ENCODE results near the gene ANKS1B.
A peak's percentile ranks its signal among the peaks of the same experiment; 100 is the strongest.
"Not testable (repeated sequence)": the region's sequence is repeated elsewhere in the genome, so short reads cannot be mapped to it uniquely, and the experiment has no call there.

The ANKS1B gene

DNA sequence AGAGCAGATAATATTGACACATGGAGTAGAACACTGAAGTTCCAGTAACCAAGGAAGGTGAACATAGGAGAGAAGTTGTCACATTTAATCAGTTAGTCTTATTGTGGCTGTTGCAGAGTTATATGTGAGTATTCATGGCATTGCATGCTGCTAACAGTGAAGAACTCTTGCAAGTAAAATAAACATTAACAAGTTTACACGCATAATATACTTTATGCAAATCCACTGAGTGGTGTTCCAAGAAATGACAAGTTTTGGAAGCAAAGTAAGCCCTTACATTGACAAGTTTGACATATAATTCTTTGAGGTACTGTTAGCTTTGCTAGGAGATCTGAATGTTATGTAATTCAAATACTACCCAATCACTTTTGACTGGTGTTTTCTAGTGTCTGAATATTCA is 125.6 kb downstream of the ANKS1B start:
- no peak for DNase-seq

DNA sequence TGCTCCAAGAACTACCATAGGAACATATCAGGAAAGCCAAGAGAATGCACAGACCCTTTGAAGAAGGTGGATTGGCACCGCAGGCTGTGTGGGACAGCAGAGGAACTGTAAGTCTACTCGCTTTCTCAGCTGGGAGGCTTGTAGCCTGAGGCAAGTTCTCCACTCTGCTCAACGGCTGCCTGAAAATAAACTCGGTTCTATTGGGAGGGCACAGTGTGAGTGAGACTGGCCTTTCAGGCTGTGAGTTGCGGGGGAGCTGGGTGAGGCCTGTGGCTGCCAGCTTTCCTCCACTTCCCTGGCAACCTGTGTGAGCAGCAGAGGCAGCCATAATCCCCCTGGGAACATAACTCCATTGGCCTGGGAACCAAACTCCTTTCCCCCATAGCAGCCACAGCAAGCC is 132.1 kb downstream of the ANKS1B start:
- DNase-seq = no peak

DNA sequence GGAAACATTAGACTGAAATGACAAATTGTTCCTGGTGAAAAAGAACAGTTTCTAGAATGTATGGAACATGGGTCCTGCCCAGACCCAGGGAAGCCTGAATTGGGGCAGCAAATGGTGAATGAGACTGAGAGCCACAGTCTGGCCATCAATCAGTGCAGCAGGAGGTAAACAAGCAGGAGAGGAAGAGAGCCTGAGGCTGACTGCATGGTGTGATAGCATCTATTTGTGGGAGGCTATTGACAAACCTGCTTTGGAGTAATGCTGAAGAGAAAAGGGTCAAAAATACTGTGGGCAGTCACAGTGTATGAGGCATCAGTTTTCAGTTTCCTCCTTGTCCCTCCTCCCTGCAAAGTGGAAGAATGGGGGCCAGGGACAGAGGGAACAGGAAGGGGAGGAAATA is 136.8 kb downstream of the ANKS1B start:
- DNase-seq = no peak

DNA sequence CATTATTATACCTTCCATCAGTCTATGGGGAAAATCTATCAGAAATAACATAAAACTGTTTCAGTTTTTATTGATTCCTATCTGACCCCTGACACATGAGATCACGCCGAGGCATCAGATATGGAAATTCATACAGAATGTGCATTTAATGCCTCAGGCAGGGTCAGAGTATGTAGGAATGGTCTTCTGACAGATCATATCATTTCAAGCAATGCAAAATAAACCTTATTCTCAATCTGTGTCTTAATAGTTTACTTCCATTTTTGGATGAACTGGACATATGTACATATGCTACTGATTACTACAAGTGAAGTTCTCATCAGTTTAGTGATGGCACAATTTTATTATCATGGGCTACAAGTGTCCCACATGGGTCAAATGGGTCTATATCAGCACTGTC is 150.0 kb downstream of the ANKS1B start:
- DNase-seq = no peak

DNA sequence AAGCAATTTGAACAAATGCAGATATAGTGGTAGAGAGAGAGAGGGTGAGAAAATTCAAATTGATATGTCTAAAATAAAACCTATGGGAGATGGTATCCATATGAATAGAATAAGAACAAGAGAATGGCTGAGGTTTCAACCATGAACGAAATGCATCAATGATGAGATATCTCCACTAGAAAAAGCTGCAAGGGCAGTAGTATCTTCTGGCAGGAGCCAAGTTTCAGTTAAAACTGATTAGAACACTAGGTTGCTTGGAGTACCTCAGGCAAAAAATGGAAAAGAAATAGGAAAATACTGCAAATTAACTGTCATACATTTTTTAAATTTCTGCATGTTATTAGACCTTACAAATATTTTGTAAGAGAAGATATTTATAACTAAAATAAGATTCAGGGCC is 151.3 kb downstream of the ANKS1B start:
- DNase-seq = peak; percentile 34

DNA sequence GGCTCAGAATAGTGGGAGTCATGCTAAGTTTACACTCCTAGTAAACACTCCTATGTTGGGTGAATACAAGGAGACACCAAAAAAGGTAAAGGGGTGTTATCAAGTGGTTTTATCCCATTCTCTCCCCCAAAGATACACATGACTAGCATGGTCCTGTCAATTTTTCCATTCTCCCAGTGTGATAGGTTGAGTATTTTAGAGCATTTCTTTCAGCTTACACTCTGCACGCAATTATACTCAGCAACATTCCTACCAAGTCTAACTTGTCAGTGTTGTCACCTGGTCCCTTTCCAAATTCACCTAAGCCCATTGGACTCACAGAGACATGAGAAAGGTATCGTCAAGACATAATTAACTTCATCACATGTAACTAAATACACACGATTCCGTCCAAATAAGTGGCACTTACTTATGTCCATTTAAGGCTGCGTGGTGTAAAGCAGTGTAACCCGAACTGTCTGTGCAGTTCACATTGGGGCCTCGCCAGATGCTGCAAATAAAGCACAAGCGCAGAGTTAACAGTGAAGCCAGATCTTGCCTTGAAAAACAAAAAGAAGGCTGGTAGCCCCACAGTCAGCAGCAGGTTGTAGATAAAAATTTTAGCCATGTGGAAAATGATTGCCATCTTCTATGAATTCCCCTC is 159.7 kb downstream of the ANKS1B start:
- peak; percentile 83 for DNase-seq

DNA sequence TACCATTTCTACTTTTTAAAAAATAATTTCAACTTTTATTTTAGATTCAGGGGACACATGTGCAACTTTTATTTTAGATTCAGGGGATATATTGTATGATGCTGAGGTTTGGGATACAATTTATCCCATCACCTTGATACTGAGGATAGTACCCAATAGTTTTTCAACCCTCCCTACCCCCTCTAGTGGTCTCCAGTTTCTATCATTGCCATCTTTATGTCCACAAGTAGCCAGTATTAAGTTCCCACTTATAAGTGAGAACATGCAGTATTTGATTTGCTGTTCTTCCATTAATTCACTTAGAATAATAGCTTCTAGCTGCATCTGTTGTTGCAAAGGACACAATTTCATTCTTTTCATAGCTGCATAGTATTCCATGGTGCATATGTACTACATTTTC is 162.5 kb downstream of the ANKS1B start:
- DNase-seq = no peak

DNA sequence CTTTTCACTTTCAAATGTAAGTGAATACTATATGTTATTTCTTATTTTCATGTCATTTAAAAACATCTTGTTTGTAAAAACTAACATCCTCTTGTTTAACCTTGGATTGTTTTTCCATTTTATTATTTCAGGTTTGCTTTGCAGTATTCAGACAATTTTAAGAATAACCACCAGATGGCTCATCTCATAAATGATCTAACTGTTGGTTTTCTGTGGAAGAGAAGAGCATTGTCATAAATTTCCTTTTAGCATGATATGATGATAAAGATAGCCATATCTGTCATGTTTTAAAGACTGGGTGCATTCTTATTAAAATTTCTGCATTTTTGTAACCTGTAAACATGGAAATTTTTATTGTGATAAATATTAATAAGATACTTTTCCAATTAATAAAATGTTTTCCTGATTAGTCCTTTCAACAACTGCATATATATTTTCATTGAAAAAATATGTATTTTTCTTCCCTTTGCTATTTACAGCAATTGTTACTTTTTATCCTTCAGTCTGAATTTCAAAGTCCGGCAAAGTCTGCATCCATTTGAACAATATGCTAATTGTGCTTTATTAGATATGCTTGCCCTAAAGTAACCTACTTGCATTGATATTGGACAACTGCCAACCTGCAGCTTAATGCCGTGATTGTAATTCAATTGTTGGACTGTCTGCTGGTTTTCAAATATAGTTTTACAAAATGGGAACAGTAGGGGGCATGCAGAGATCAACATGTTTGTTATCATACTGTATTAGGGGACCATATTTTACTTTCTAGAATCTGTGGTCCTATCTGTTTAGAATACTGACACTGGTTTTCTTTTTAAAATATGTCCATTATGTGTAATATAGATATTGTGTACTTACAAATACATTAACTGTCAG is 173.8 kb downstream of the ANKS1B start:
- peak; percentile 83 for DNase-seq

DNA sequence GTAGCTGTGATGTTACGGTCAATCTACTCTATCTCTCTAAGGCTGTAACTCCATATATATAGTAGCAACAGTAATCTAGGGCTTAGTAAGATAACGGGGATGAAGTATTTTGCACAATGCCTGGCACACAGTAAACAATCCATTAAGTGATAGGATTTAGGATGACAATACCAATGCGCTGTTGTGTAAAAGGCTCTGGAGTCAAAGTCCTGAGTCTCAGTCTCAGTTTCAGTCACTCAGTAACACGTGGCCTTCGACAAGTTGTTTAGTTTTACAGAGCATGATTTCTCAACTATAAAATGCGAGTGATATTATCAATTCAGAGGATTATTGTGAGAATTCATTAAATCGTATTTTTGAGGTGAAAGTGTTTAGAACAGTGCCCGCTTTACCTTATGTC is 174.8 kb downstream of the ANKS1B start:
- DNase-seq = no peak

DNA sequence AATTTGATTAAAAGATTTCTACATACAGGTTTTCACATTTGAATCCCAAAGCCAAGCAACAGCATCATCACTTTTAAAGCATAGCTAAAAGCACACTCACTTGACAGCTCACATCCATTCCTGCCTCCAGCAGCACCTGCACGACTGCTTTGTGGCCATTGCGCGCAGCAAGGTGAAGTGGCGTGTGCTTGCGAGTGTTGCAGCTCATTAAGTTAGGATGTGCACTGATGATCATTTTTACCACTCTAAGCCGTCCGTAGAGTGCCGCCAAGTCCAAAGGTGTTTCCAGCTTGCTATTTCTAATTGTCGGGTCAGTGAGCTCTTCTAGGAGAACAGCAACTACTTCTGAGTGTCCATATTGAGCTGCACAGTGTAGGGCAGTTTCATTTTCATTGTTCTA is 178.4 kb downstream of the ANKS1B start:
- DNase-seq = no peak

DNA sequence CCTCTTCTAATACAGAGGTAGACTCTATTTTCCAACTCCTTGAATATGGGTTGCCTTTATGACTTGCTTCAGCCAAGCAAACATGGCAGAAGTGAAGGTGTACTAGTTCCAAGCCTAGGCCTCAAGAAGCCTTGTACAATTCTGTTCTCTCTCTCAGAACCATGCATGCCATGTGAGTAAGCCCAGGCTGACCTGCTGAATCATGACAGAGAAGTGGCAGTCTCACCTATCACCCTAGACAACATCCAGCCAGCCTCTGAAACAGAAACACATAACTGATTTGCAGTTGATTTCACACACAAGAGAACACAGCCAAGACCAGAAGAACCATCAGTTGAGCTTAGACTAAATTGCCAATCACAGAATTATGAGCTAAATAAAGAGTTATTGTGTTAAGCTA is 180.0 kb downstream of the ANKS1B start:
- no peak for DNase-seq

DNA sequence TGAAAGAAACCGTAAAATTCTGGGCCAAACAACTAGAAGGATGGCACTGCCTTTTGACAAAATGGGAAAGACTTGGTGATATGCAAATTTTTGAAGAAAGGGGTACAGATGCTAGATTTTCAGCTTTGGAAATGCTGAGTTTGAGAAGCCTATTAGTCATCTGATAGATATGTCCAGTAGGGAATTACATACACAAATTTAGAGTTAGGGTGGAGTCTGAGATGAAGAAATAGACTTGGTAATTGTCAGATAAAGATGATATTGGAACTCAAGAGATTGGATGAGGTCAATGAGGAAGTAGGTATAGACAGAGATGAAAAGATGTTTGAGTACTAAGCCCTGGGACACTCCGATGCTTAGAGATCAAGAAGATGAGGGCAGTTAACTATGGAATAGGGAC is 184.1 kb downstream of the ANKS1B start:
- DNase-seq = no peak

DNA sequence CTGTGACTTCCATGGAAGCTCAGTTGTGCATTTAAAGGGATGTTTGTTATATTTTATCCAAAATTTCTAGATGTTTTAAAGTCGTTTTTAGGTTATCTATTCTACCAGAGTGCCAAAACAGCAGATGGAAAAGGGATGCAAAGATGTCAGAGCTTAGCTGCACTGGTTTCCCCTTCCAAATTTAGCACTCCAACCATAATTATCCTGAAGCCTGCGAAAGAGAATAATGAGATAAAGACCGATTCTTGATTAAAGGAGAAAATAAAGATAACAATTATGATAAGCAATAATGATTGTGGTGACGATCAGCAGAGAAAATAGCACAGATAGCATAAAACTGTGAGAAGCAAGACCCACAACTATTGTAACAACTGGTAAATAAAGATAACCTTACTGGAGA is 186.8 kb downstream of the ANKS1B start:
- DNase-seq = not testable (repeated sequence)

DNA sequence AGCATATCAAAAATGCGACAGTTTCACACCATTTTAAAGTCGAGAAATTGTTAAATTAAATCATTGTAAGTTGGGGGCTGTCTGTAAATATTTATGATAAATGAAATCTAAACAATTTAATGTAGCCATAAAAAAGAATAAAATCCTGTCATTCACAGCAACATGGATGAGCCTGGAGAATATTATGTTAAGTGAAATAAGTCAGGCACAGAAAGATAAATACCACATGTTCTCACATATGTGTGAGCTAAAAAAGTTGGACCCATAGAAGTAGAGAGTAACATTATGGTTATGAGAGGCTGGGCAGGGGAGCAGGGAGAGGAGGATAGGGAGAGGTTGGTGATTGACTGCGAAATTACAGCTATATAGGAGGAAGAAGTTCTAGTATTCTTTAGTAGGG is 201.3 kb downstream of the ANKS1B start:
- no peak for DNase-seq

DNA sequence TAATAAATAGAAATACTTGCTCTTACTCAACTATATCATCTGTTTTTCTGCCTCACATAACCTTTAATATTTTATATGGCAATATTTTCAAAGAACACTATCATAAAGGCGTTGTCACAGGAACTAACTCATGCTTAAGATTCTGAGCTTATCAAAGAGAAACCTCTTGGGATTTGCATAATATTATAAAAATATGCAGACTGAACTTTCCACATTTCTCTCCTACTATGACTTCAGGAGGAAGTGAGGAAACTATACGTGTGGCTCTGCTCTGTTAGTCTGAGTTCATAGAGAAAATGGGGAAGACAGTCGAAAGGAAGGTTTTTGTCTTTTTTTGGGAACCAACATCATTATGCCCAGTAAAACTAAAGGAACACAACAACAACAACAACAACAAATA is 212.5 kb downstream of the ANKS1B start:
- DNase-seq = no peak

DNA sequence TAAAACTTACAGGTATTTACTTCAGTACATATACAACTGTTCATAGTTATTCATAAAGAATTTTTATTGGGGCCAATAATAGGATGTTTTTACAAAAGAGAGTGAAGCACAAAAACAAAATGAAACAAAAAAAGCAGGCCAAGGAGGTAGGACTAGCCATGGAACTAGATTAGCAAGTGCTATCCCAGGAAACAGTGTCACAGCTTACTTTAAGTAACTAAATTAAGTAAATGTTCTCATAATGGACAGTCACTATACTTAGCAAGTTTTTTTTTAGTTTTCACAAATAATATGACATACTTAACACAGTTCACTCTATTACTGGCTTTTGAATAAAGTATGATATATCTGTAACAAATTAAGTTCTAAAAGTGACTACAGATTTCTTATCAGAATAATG is 213.1 kb downstream of the ANKS1B start:
- DNase-seq = no peak

DNA sequence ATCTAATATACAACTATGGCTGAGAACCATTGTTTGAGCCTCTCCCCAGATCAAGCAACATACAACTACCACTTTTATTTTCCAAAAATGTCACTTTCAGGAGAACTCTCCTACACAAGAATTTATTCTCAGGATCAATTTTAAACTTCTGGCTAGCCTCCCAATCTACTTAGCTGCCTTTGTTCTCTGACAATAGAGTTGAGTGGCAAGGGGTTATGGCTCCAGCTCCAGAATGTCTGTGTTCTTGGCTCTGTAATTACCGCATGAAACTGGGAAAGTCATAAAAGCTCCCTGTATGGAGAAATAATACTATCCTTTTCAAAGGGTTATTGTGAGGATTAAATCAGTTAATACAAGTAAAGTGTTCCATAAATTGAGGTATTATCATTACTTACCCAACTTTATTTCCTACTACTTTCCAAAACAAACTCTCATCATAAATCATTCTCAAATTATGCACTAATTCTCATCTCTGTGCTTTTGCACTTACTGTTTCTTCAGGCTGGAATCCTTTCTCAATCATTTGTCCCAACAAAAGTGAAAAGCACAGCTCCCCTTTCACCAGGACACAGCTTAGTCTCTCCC is 215.2 kb downstream of the ANKS1B start:
- DNase-seq = no peak

DNA sequence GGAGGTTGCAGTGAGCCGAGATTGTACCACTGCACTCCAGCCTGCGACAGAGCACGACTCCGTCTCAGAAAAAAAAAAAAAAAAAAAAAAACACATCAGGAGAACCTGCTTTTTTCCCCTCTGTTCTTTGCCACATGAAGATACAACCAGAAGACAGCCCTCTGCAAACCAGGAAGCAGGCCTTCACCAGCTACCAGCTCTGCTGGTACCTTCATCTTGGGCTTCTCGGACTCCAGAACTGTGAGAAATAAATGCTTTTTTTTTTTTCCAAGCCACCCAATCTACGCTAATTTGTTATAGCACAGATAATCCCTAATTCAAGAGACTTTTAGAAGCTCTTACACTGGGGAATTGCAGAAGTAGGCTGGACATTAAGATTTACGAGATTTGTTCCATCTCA is 216.0 kb downstream of the ANKS1B start:
- DNase-seq = no peak

DNA sequence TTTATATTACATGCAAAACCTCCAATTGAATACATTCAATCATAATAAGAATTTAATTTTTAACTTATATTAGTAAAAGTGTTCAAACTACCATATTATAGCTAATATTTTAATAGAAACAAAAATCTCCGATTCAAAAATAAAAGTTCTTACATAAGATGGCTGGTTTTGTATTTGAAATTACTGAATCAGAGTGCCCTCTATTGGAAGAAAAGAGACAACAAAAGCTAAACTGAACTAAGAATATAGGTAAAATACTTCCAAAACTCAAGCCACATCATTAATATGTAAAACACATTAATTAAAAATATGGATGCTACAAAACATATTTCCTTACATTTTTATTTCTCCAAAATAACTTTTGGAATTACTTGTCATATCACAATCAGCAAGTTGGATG is 216.9 kb downstream of the ANKS1B start:
- peak; percentile 35 for DNase-seq

DNA sequence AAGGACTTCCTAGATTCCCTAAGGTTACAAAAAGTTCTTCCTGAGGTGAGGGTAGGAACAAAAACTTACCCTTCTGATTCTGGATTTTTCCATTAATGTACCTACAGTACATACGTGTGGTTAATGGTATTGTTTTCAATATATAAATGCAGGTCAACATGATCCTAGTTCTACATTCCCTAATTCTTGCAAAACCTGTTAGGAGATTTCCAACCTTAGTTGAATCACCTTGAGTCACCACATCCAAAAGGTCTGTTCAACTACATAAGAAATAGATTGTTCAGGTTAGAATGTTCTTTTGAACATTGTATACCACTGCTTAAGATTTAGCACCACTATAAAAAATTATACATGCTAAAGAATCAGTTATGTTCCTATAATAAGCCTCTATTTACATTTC is 218.3 kb downstream of the ANKS1B start:
- DNase-seq = no peak

DNA sequence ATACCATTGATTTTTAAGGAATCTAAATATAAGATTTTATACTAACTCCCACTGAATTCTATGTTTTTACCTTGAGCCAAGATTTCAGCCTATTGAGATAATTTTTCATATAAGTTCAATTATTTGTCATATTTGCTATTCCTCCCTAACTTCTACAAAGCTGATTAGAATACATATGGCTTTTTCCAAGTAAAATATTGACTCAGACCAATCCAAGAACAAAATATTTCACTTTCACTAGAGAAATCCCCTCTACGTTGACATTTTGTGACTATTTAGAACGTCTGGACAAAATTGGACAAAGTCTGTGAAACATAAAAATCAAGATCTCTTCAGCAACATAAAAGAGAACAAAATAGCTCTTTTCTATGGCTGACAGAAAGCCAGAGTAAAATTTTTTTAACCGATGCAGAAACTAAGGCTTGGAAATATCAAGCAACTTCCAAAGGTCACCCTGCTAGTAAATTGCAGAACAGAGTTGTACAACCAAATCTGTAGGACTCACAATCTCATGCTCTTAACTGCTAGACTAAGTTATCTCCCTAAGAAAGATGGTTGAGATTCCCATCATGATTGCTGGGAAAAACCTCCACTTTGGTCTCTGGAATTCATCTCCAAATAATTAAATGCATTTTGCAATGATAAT is 219.1 kb downstream of the ANKS1B start:
- no peak for DNase-seq

DNA sequence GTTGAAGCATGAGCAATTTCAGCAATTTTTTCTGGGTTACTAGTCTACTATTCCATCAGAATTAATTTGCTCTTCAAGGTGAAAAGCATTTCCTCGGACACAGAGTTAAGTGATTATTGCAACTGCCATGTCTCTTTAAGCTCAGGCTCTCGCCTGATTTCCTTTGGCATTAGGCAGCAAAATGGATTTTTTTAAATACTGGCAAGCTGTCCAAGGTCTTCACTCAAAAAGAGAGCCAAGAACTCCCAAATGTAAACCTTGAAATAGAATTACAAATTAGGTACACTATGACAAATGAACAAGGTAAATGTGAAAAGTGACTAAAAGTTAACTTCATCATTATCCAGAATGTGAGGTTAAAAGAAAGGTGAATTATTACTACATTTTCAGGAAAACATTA is 225.3 kb downstream of the ANKS1B start:
- DNase-seq = no peak

DNA sequence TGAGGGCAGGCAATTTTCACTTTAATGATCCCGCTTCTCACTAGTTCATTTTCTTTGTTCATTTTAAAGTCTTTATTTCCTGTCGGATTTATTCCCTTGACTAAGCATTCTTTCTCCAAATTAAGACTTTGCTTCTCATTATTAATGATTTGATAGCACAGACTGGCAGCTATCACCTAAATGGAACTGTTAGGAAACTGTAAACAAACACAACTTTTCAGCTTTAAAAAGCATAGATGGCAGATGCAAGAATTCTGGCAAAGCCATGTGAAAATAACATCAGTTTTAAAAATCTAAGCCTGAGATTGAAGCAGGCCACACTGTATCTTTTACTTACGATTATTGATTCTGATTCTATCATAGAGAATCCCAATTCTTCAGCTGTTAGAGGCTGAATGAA is 225.7 kb downstream of the ANKS1B start:
- DNase-seq = no peak

DNA sequence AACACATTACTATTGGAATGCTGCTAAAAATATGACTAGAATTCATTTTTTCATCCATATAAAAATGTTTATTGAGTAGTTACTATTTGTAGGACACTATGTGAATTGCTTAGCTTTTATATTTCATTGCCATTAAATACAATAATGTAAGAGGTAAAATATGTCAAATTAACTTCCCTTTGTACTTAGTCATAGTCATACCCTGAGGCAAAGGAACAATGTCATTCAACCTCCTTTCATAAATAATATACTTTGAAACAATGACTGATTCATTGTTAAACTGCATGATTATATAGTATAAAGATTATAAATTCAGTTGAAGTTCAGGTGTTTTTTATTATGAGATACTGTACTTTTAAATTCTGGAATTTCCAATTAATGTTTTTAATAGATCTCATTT is 232.0 kb downstream of the ANKS1B start:
- DNase-seq = no peak
